ENCODE data around the gene SIX3. TPM values are rescaled to one million over a fixed set of nuclear protein-coding genes. Genes with fewer than 3 reads are reported as not detected.

Gene SIX3
- total RNA-seq, 2 donors from 2014 or later: 0.52 TPM; not detected in 1

DNA sequence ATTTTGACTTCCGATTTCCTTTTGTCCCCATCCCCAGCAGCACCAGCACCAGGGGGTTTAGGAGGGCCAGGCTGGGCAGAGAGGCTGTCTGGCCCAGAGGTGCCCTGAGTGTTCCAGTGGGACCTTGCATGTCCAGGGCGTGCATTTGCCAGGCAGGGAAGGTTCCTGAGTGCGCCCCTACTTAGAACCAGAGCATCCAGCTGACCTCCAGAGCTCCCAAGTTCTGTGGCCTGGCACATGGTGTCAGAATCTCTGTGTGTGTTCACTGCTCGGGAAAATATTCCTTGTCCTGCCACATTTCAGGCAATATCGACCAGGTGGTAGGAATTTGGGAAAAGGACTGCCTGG is 5.5 kb downstream of the SIX3 start:
- DNase-seq (no peak), ATAC-seq (no peak)
- WGBS, 2 donors: 81 to 84% methylated on average over 5 of the region's 5 CpGs
- peaks cover 27% of the 10 kb centered on the region for H3K4me1 ChIP-seq
- no peak overlapping the region for H3K4me3 ChIP-seq
- no peaks in the 10 kb centered on the region for H3K36me3 ChIP-seq (replicated peaks in 1 of 2; ENCODE audit: insufficient read depth in 1 of 2, low read depth in 2 of 2)
- H3K9me3 ChIP-seq: no peaks in the 10 kb centered on the region
- no peak for TF ChIP-seq POLR2A (IDR thresholded peaks at IDR 0.05)
- TF ChIP-seq, protein P1, sequence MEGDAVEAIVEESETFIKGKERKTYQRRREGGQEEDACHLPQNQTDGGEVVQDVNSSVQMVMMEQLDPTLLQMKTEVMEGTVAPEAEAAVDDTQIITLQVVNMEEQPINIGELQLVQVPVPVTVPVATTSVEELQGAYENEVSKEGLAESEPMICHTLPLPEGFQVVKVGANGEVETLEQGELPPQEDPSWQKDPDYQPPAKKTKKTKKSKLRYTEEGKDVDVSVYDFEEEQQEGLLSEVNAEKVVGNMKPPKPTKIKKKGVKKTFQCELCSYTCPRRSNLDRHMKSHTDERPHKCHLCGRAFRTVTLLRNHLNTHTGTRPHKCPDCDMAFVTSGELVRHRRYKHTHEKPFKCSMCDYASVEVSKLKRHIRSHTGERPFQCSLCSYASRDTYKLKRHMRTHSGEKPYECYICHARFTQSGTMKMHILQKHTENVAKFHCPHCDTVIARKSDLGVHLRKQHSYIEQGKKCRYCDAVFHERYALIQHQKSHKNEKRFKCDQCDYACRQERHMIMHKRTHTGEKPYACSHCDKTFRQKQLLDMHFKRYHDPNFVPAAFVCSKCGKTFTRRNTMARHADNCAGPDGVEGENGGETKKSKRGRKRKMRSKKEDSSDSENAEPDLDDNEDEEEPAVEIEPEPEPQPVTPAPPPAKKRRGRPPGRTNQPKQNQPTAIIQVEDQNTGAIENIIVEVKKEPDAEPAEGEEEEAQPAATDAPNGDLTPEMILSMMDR (IDR thresholded peaks at IDR 0.05): no peak
- intact Hi-C loops (cut with DNase I): no loop called here
- H3K27ac ChIP-seq: no peak overlapping the region
- H3K27me3 ChIP-seq: peaks cover 0 to 26% of the 10 kb centered on the region in 2 donors

DNA sequence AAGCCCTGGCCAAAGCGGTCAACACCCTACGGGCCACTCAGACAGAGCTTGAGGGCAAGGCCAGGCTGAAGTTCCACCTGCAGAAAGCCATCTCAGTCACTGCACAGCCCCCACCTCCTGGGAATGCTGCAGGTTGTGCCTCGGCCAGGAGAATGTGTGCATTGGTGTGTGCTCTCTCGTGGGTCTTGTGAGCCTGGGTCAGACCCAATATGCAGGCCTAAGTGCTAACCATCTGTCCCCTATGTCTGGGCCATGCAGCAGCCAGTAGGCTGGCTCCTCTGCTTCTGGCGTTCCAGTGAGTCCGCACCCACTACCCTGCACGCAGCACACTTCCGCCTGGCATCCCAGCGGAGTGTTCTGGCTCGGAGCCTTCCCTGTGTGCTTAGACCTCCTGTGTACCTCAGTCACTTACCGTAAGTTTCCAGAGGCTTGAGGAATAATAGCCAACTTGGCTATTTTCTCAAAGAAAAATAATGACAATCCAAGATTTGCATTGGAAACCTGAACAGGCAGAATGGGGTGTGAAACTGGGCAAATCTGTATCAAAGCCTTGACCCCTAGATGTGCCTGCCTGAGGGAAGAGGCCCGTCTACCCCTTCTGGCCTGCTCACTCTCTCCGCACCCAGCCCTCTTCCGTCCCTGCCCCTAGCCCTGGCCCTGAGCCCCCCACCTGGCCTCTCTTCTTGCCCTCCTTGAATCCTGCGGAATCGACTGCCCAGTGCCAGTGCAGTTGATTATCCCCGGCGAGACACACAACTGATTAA is 7.2 kb downstream of the SIX3 start:
- Histone ChIP-seq H3K27me3 (peaks cover 0 to 17% of the 10 kb centered on the region in 2 donors), H3K4me1 (peaks cover 30% of the 10 kb centered on the region), H3K9me3 (no peaks in the 10 kb centered on the region), H3K27ac (no peak overlapping the region), H3K36me3 (replicated peaks in 1 of 2; ENCODE audit: insufficient read depth in 1 of 2, low read depth in 2 of 2) (no peaks in the 10 kb centered on the region), H3K4me3 (no peak overlapping the region)
- WGBS, 2 donors: 69 to 70% methylated on average over 18 of the region's 18 CpGs
- no peak for TF ChIP-seq POLR2A (IDR thresholded peaks at IDR 0.05)
- TF ChIP-seq, protein P1 (IDR thresholded peaks at IDR 0.05): no peak
- DNase-seq (no peak), ATAC-seq (no peak)
- intact Hi-C loops (cut with DNase I): no loop called here

- peaks cover 0 to 17% of the 10 kb centered on the region in 2 donors for H3K27me3 ChIP-seq
- no peak for DNase-seq
- intact Hi-C loops (cut with DNase I): loop anchor here (10.0 kb wide), 1 partner anchor 905 kb away; no protein-coding TSS in a partner anchor
- 19 to 30% methylated on average over 45 to 51 of the region's 54 CpGs for WGBS, 2 donors
- no peak for TF ChIP-seq POLR2A (IDR thresholded peaks at IDR 0.05)
- TF ChIP-seq, protein P1 (IDR thresholded peaks at IDR 0.05): no peak
- ATAC-seq: no peak
- no peaks in the 10 kb centered on the region for H3K9me3 ChIP-seq
- H3K36me3 ChIP-seq (replicated peaks in 1 of 2; ENCODE audit: insufficient read depth in 1 of 2, low read depth in 2 of 2): no peaks in the 10 kb centered on the region
- no peak overlapping the region for H3K4me3 ChIP-seq
- H3K27ac ChIP-seq: no peak overlapping the region
- H3K4me1 ChIP-seq: peaks cover 28% of the 10 kb centered on the region
Measured at GRCh38 chr2:44949329-44950151, 8.0 kb downstream of the SIX3 start.

DNA sequence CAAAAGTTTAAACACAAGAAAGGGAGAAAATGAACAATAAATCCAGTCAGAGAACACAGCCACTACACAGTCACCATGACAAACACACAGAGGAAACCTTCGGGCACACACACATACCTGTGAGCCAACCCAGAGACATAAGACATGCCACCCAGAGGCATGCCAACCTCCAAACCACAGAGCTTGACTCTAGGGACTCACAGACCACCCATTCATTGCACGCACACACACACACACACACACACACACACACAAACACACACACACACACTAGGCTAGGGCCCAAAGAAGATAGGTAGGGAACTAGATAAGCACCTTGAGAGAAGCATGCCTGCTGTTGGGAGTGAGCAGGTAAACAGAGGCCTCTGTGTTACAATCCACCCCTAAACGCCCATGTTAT is 9.1 kb downstream of the SIX3 start:
- intact Hi-C loops (cut with DNase I): loop anchor here (10.0 kb wide), 1 partner anchor 906 kb away; no protein-coding TSS in a partner anchor
- no peaks in the 10 kb centered on the region for H3K9me3 ChIP-seq
- no peaks in the 10 kb centered on the region for H3K36me3 ChIP-seq (replicated peaks in 1 of 2; ENCODE audit: insufficient read depth in 1 of 2, low read depth in 2 of 2)
- DNase-seq (no peak), ATAC-seq (no peak)
- peaks cover 0 to 19% of the 10 kb centered on the region in 2 donors for H3K27me3 ChIP-seq
- H3K4me1 ChIP-seq: peaks cover 38% of the 10 kb centered on the region
- 46 to 86% methylated on average over 2 to 3 of the region's 3 CpGs for WGBS, 2 donors
- H3K4me3 ChIP-seq: no peak overlapping the region
- TF ChIP-seq, protein P1 (IDR thresholded peaks at IDR 0.05): no peak
- no peak for TF ChIP-seq POLR2A (IDR thresholded peaks at IDR 0.05)
- H3K27ac ChIP-seq: no peak overlapping the region

Measured in body of pancreas (tissue), 4 donors.